Fibroblast of lung (primary cell): ENCODE results near the gene RERE. TPM values are rescaled to one million over a fixed set of nuclear protein-coding genes. Genes with fewer than 3 reads are reported as not detected.
"Not testable (repeated sequence)": the region's sequence is repeated elsewhere in the genome, so short reads cannot be mapped to it uniquely, and the experiment has no call there.

ENCODE experiments used
- DNase-seq, 2 donors: peaks; one replicate each; pipeline versions ENCODE4 v3.0.0 to v3.0.0-alpha.2; 2010; ENCODE audit warnings: low read depth in 2 of 2
- H2AFZ ChIP-seq: 2 replicates; pipeline ENCODE4 v1.5.1; 2012; ENCODE audit warnings: low read length, control low read depth, inconsistent platforms
- H3K27ac ChIP-seq: 2 replicates; pipeline ENCODE4 v1.5.1; 2011; ENCODE audit warnings: low read length, control low read depth; ENCODE audit not compliant: insufficient read depth
- H3K27me3 ChIP-seq: 2 replicates; pipeline ENCODE4 v1.5.1; 2011; ENCODE audit warnings: mild to moderate bottlenecking, low read length; ENCODE audit not compliant: control insufficient read depth, insufficient read depth
- H3K36me3 ChIP-seq: 2 replicates; pipeline ENCODE4 v1.5.1; 2011; ENCODE audit warnings: low read length; ENCODE audit not compliant: control insufficient read depth, insufficient read depth
- H3K4me1 ChIP-seq: 2 replicates; pipeline ENCODE4 v1.5.1; 2011; ENCODE audit warnings: low read length; ENCODE audit not compliant: control insufficient read depth, insufficient read depth; ENCODE audit errors: extremely low read depth
- H3K4me2 ChIP-seq: 2 replicates; pipeline ENCODE4 v1.5.1; 2011; ENCODE audit warnings: low read length, control low read depth; ENCODE audit not compliant: insufficient read depth; ENCODE audit errors: extremely low read depth
- H3K4me3 ChIP-seq, 4 experiments: fragments of 200-600 bp in 1 of 4; sonication (generic) in 1 of 4; replicated peaks in 1 of 4; 2 replicates each; pipeline ENCODE4 v1.5.1; 2011 to 2016; ENCODE audit warnings: low read length in 4 of 4, low read depth in 3 of 4, mild to moderate bottlenecking in 3 of 4, control low read depth in 2 of 4, inconsistent platforms in 1 of 4, mixed read lengths in 1 of 4; ENCODE audit not compliant: insufficient read depth in 1 of 4; ENCODE audit errors: control extremely low read depth in 1 of 4
- H3K79me2 ChIP-seq: 2 replicates; pipeline ENCODE4 v1.5.1; 2012; ENCODE audit warnings: mild to moderate bottlenecking, low read length, inconsistent platforms; ENCODE audit not compliant: control insufficient read depth, insufficient read depth
- H3K9ac ChIP-seq: 2 replicates; pipeline ENCODE4 v1.5.1; 2011; ENCODE audit warnings: mild to moderate bottlenecking, low read length, control low read depth; ENCODE audit not compliant: insufficient read depth
- H3K9me3 ChIP-seq: 2 replicates; pipeline ENCODE4 v1.5.1; 2012; ENCODE audit warnings: low read depth, low read length; ENCODE audit not compliant: control insufficient read depth, insufficient read depth
- H4K20me1 ChIP-seq: 2 replicates; pipeline ENCODE4 v1.5.1; 2011; ENCODE audit warnings: low read length; ENCODE audit not compliant: control insufficient read depth, insufficient read depth; ENCODE audit errors: extremely low read depth
- EZH2 ChIP-seq: IDR thresholded peaks from 2 replicates; pipeline ENCODE4 v1.5.1; 2012; ENCODE audit warnings: low read length, control low read depth, mild to moderate bottlenecking; ENCODE audit errors: missing control alignments
- polyA plus RNA-seq, 2 donors: library from polyadenylated mRNA; depleted of rRNA in 1 of 2; stranded (reverse) in 1 of 2; unstranded in 1 of 2; fragments of >200 nt; gene quantifications; 2 replicates each; pipeline ENCODE4 v1.2.1, GENCODE V29; 2011 to 2012; ENCODE audit warnings: missing spikeins in 1 of 2
- total RNA-seq: library from RNA; depleted of rRNA; stranded (reverse); fragments of >200 nt; gene quantifications from 2 replicates; pipeline ENCODE4 v1.2.1, GENCODE V29; 2014
- TF ChIP-seq, protein P1 (sequence below), 2 donors: IDR thresholded peaks in 1 of 2; conservative IDR thresholded peaks in 1 of 2; 1 replicate in 1 of 2; 2 replicates in 1 of 2; pipeline ENCODE4 v1.5.1; 2011 to 2012; ENCODE audit warnings: low read length in 2 of 2, control low read depth in 1 of 2, inconsistent platforms in 1 of 2, low read depth in 1 of 2, mild to moderate bottlenecking in 1 of 2

Gene RERE
- total and polyA plus RNA-seq, 2 donors (not counting 1 experiment from before 2014, with no cell fraction given) = 3.7 to 51.0 TPM

DNA sequence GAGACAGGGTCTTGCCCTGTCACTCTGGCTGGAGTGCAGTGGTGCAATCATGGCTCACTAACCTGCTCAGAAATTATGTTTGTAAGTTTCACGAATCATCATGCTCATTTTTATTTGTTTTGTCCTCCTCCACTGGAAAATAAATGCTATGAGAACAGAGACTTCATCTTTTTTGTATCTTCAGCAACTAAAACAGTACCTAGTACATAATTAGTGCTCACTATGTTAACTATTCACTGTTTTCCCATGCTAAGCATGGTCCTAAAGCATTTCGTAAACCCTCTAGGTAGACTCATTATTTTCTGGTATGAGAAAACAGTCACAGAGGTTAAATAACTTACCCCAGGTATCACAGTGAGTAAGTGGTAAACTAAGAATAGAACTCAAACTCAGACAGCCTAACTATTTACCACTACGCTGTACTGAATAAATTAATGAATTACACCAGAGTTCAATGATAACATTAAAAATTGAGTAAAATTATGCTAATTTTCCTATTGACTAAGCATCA lies 118.4 kb downstream of the RERE start:
- DNase-seq = no peak
- Histone ChIP-seq H3K79me2 (peaks cover 19% of the 10 kb centered on the region), H3K27me3 (no peaks in the 10 kb centered on the region), H3K9me3 (no peaks in the 10 kb centered on the region), H3K4me1 (peaks cover 3% of the 10 kb centered on the region), H2AFZ (no peak overlapping the region), H3K4me2 (no peak overlapping the region), H3K27ac (no peak overlapping the region), H3K9ac (no peak overlapping the region), H3K36me3 (no peaks in the 10 kb centered on the region), H3K4me3 (no peak overlapping the region), H4K20me1 (no peaks in the 10 kb centered on the region)
- no peak for TF ChIP-seq EZH2
- TF ChIP-seq, protein P1, sequence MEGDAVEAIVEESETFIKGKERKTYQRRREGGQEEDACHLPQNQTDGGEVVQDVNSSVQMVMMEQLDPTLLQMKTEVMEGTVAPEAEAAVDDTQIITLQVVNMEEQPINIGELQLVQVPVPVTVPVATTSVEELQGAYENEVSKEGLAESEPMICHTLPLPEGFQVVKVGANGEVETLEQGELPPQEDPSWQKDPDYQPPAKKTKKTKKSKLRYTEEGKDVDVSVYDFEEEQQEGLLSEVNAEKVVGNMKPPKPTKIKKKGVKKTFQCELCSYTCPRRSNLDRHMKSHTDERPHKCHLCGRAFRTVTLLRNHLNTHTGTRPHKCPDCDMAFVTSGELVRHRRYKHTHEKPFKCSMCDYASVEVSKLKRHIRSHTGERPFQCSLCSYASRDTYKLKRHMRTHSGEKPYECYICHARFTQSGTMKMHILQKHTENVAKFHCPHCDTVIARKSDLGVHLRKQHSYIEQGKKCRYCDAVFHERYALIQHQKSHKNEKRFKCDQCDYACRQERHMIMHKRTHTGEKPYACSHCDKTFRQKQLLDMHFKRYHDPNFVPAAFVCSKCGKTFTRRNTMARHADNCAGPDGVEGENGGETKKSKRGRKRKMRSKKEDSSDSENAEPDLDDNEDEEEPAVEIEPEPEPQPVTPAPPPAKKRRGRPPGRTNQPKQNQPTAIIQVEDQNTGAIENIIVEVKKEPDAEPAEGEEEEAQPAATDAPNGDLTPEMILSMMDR (conservative IDR thresholded peaks at IDR 0.05 in 1 of 2, IDR thresholded peaks at IDR 0.05 in 1 of 2; ENCODE audit: low read depth in 1 of 2, low read length in 2 of 2) = no peak

DNA sequence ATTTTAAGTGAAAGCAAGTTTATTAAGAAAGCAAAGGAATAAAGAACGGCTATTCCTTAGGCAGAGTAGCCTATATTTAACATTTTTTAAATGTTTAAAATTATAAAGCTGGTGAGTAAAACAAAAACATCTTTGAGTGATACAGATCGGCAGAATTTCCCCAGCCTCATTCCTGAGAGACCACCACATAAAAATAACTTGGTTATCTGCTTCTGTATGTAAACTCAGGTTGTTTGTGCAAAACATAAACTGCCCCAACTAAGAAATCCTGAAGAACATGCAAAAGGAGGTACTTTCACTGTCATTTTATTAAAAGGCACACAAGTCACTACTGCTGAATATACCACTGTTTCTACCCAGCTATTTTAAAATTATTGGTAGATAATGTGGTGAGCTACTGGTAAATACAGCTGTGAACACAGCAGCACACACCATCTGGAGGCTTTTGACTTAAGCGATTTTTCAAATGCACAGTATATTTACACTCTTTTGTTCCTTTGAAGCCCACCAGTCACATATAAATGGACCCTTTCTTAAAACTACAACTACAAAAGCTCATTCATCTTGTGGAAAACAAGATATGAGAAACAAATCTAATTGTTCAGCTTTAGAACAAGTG lies 119.3 kb downstream of the RERE start:
- Histone ChIP-seq H4K20me1 (no peaks in the 10 kb centered on the region), H3K4me1 (peaks cover 3% of the 10 kb centered on the region), H3K27me3 (no peaks in the 10 kb centered on the region), H3K79me2 (peaks cover 22% of the 10 kb centered on the region), H3K9me3 (no peaks in the 10 kb centered on the region), H3K36me3 (no peaks in the 10 kb centered on the region), H2AFZ (no peak overlapping the region), H3K9ac (no peak overlapping the region), H3K4me3 (no peak overlapping the region), H3K27ac (no peak overlapping the region), H3K4me2 (no peak overlapping the region)
- DNase-seq = no peak
- no peak for TF ChIP-seq EZH2
- TF ChIP-seq, protein P1 (conservative IDR thresholded peaks at IDR 0.05 in 1 of 2, IDR thresholded peaks at IDR 0.05 in 1 of 2; ENCODE audit: low read depth in 1 of 2, low read length in 2 of 2) = no peak

DNA sequence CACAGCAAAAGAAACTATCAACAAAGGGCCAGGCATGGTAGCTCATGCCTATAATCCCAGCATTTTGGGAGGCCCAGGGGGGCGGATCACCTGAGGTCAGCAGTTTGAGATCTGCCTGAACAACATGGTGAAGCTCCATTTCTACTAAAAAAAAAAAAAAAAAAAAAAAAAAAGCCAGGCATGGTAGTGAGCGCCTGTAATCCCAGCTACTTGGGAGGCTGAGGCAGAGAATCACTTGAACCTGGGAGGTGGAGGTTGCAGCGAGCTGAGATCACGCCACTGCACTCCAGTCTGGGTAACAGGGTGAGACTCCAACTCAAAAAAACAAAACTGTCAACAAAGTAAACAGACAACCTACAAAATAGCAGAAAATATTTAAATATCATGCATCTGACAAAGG lies 122.0 kb downstream of the RERE start:
- DNase-seq, H3K4me2 ChIP-seq, H3K27me3 ChIP-seq, H3K4me1 ChIP-seq, H3K4me3 ChIP-seq, H4K20me1 ChIP-seq, H3K27ac ChIP-seq, H2AFZ ChIP-seq, H3K9ac ChIP-seq, H3K9me3 ChIP-seq, H3K36me3 ChIP-seq: not testable (repeated sequence)
- H3K79me2 ChIP-seq = peaks cover 17% of the 10 kb centered on the region
